GM19351 (cell line): ENCODE results near the gene FARP1.

Source experiments
- ATAC-seq: cut with Tn5 transposase; IDR thresholded peaks from one replicate; pipeline ENCODE4 v1.9.1; 2021; ENCODE audit warnings: mild to moderate bottlenecking, moderate library complexity; ENCODE audit not compliant: unreplicated experiment

Gene FARP1

GRCh38 chr13:98322091-98322718, 179.3 kb downstream of the FARP1 start:
- ATAC-seq = no peak

DNA sequence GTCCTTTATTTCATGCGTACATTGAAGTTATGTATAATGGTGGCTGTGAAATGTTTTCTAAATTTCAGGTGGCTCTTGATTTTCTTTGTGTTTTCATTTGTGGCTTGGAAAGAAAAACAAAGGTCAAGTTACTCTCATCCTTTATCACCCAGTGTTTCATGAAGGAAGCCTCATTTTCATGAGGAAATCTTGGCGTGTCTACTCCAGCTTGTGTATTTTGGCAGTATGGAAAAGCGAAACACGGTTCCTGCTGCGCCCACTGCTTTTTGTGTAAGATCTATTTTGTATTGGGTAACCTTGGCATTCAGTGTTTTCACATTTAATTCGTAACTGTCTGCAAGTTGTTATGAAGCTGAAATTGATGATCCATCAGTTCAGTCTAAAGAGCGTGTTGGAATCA, 181.2 kb downstream of the FARP1 start:
- no peak for ATAC-seq

GRCh38 chr13:98325724-98326123, 182.8 kb downstream of the FARP1 start:
- no peak for ATAC-seq

DNA sequence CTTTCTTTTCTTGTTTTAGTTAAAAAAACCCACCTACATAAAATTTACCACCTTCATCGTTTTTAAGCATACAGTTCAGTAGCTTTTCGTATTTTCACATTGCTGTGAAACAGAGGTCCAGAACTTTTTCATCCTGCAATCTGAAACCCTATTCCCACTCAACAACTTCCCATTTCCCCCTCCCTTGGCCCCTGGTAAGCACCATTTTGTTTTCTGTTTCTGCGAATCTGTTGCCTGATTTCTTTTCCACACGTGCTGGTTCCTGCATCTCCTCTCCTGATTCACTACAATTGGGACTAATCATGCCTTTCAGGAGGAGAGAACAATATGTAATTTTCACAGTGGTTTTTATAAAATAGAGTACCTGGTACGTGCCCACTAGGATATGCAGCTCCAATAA, 183.4 kb downstream of the FARP1 start:
- no peak for ATAC-seq

GRCh38 chr13:98327371-98328270, 184.7 kb downstream of the FARP1 start:
- no peak for ATAC-seq

- no peak for ATAC-seq
These were observed 185.6 kb downstream of the FARP1 start for GRCh38 chr13:98328511-98328910.

- ATAC-seq = no peak
These were observed 189.3 kb downstream of the FARP1 start for GRCh38 chr13:98332222-98332621.

DNA sequence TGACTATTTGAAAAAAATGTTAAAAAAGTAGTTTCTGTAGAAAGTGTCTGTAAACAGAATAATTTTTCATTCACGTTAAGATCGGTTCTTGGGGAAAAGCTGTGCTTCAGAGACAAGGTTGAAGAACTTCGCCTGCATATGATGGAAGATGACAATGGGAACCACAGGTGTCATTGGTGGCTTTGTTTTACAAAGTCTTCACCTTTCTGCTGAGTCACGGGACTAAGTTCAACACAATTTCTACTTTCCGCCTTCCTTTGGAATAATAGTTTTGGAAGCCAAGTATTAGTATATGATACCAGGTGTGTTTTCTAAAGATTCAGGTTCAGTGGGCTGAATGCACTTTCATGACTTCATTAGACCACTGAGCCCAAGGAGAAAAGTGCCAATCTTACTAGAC, 189.8 kb downstream of the FARP1 start:
- no peak for ATAC-seq

- ATAC-seq = no peak
These were observed 190.6 kb downstream of the FARP1 start for GRCh38 chr13:98333486-98333885.

GRCh38 chr13:98334620-98335205, 191.8 kb downstream of the FARP1 start:
- no peak for ATAC-seq

DNA sequence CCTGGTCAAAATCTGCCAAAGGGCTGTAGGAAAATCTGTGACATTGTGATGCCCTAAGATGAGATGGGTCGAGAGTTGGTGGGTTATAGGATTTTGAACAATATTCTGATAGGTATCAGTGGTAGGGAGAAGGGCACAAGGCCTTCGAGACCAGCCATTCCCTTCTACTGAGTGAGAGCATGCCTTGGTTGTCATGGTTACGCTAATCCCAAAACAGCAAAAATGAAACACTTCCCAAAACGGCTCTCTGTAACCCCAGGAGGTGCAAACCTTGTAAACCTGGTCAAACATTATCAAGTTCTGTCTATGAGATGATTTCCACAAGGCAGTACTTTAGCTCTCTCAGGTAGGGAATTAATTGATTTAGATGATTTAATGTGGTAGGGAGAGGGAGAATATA, 192.8 kb downstream of the FARP1 start:
- no peak for ATAC-seq

DNA sequence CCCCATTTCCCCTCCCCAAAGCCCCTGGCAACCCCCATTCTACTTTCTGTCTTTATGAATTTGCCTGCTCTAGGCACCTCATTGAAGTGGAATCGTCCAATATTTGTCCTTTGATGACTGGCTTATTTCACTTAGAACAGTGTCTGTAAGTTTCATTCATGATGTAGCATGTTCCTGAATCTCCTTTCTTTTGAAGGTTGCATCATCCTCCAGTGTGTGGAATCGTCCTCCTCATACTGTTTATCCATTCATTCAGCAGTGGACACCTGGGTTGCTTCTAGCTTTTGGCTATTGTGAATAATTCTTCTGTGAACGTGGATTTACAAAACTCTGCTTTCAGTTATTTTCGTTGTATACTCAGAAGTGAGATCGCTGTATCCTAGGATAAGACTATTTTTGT, 195.4 kb downstream of the FARP1 start:
- ATAC-seq = no peak

DNA sequence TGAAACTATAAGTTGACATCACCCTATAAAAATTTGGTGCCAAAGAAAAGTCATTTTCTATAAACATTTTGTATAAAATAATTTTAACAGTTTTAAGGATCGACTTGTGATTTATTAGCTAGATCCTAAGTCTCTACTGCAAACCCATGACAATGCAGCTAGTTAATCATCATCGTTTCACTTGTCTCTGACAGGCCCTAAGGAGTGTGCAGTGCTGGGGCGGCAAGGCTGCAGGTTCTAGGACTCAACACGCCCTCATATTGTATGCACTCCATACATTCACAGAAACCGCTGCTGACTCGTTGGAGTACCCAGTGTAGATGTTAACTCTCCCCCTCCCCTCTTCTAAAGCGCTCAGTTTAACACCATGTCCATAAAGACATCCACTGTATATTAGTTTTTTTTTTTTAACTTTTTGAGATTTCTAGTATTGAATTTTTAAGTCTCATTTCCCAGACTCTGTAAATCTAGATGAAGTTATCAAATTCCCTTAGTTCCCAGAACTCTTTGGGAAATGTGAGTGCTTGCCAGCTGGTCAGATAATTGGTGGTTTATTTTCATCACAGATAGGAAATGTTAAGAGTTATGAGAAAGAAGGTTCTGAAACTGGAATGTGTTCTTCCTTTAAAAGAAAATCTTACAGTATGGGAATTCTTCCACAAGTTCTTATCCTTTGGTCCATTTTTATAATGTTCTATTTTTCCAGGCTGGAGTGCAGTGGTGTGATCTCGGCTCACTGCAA, 197.0 kb downstream of the FARP1 start:
- ATAC-seq = no peak

GRCh38 chr13:98342953-98343352, 200.1 kb downstream of the FARP1 start:
- ATAC-seq = no peak

DNA sequence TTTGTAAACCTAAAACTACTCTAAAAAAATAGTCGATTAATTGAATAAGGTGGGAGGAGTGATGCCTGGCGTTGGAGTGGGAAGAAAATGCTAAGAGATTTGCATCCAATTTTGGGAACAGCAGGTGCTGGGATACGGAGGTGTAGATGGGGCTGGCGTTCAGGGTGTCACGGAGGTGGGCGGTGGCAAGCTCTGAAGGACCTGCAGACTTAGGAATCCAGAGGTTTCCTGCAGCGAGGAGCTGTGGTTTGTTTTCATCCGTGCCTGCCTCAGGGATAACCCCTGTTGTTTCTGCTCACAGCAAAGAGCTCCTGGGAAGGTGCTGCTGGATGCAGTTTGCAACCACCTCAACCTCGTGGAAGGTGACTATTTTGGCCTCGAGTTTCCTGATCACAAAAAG, 200.6 kb downstream of the FARP1 start:
- ATAC-seq = no peak

GRCh38 chr13:98344392-98344791, 201.5 kb downstream of the FARP1 start:
- no peak for ATAC-seq

GRCh38 chr13:98345107-98345935, 202.4 kb downstream of the FARP1 start:
- ATAC-seq = no peak

DNA sequence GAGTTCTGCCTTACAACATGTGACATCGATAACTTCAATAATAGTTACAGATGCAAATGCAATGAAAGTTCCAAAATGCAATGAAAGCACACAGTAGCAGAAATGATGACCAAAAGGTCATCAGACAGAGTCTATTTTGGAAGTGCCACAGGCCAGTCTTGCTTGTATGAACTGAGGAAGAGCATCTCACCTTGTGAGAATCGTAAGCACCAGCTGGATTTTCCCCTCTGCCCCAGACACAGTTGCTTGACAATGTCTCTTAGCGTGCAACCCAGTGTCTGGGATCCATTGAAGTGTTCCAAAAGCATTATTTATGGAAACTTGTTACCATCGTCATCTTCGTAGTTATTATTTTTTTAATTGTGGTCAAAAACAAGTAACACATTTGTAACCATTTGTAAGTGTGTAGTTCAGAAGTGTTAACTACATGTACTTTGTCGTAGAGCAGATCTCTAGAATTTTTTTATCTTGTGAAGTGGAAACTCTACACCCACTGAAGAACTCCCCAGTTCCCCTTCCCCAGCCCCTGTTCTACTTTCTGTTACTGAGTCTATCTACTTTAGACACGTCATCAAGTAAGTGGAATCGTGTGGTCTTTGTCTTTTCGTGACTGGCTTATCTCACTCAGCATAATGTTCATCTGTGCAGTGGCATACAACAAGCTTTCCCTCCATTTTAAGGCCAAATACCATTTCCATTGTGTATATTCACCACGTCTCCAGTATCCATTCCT, 204.2 kb downstream of the FARP1 start:
- ATAC-seq = no peak

- ATAC-seq = no peak
These were observed 204.9 kb downstream of the FARP1 start for GRCh38 chr13:98347756-98348155.
